OCI-LY1 (cell line): ENCODE measurements around the gene NKX1-1.

Source experiments
- EZH2 ChIP-seq: fragments of 200-600 bp; sonication (generic), shearing (Covaris generic); IDR thresholded peaks from 2 replicates; pipeline ENCODE4 v1.8.0; 2017; ENCODE audit warnings: borderline replicate concordance, mixed run types, mild to moderate bottlenecking, antibody characterized with exemption, low read length, moderate library complexity, mixed read lengths
- TF ChIP-seq, protein P1 (sequence below): fragments of 200-600 bp; sonication (generic), shearing (Covaris generic); IDR thresholded peaks from 2 replicates; pipeline ENCODE4 v1.5.1; 2017; ENCODE audit warnings: mild to moderate bottlenecking, antibody characterized with exemption, low read length, moderate library complexity, mixed read lengths

DNA sequence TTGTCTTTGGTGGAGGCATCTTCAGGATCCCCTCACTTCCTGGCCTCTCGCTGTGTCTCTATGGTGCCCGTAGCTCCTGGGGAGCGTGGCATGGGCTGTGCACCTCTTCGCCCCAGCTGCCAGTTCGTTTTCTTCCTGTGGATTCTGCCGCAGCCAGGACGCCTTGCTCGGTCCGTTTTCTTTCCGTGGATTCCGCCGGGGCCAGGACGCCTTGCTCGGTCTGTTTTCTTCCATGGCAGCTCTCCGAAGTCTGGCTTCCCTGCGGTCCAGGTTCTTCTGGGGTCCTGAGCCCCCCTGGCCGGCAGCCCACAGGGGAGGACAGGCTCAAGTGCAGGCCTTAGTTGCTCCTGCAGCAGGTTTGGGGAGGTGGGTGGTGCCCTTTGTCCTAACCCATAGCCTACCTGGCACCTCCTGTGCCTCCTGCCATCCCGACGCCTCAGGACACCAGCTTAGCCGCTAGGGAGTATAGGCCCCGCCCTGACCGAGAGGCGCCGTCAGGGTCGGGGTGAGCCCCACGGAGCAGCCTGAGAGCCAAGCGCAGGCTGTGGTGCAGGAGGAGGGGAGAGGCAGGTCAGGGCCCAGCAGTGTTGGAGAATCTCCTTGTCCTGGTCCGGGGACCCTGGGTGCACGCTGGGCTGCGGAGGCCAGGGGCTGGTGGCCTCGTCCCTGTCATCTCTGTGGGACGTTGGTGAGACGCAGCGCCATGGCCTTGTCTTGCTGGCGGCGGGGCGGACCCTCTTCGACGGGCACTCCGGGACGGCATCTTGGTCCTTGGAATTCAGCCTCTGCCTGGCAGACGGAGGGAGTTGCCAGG is 32.1 kb downstream of the NKX1-1 start:
- TF ChIP-seq, protein P1, sequence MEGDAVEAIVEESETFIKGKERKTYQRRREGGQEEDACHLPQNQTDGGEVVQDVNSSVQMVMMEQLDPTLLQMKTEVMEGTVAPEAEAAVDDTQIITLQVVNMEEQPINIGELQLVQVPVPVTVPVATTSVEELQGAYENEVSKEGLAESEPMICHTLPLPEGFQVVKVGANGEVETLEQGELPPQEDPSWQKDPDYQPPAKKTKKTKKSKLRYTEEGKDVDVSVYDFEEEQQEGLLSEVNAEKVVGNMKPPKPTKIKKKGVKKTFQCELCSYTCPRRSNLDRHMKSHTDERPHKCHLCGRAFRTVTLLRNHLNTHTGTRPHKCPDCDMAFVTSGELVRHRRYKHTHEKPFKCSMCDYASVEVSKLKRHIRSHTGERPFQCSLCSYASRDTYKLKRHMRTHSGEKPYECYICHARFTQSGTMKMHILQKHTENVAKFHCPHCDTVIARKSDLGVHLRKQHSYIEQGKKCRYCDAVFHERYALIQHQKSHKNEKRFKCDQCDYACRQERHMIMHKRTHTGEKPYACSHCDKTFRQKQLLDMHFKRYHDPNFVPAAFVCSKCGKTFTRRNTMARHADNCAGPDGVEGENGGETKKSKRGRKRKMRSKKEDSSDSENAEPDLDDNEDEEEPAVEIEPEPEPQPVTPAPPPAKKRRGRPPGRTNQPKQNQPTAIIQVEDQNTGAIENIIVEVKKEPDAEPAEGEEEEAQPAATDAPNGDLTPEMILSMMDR: no peak
- TF ChIP-seq EZH2: no peak
